ENCODE measurements around the gene TBC1D24. TPM values are rescaled to one million over a fixed set of nuclear protein-coding genes. Genes with fewer than 3 reads are reported as not detected.

Gene TBC1D24
- total and polyA plus RNA-seq, 9 of the 15 experiments (the other 6 are each of a cell fraction or from before 2014, with no cell fraction given) = 1.7 to 22.6 (median 7.2) TPM

DNA sequence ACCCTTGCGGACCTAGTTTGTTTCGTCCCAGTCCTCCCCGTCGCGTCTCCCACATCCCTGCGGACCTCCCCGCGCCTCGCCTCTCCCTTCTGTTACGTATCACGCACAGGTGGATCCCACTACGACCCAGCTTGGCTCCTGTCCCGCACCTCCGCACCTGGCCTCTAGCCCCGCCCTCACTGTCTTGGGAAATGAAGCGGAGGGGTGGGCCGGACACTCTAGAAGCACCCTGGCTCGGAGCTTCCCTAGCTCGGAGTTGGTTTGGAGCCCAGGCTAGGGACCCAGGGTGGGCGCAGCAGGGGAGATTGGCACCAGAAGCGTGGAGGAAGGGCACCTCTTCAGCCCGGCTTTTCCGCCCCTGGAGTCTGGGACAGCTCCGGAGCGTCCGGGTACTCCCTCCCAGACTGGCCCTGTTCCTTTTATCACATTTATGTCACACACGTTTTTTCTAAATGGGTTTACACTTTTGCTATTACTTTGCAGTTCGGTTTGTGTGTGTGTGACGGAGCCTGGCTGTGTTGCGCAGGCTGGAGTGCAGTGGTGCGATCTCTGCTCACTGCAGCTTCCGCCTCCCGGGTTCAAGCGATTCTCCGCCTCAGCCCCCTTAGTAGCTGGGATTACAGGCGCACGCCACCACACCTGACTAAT, 57.7 kb downstream of the TBC1D24 start (continued):
- TF ChIP-seq ZKSCAN8 (CRISPR knock-in tag; IDR thresholded peaks at IDR 0.05) (no peak), HES1 (IDR thresholded peaks at IDR 0.05; ENCODE audit: low read depth) (no peak), ZNF212 (CRISPR knock-in tag; IDR thresholded peaks at IDR 0.05) (no peak), ZNF561 (CRISPR knock-in tag; conservative IDR thresholded peaks at IDR 0.05) (no peak), CEBPB (tag; IDR thresholded peaks at IDR 0.05) (no peak), PTRF (tag; IDR thresholded peaks at IDR 0.05) (no peak), RAD51 (IDR thresholded peaks at IDR 0.05; ENCODE audit: borderline replicate concordance, low read depth) (no peak), TEAD4 (IDR thresholded peaks at IDR 0.05; ENCODE audit: low read length) (no peak), TEAD4 (CRISPR knock-in tag; IDR thresholded peaks at IDR 0.05; ENCODE audit: borderline replicate concordance) (no peak), KLF6 (CRISPR knock-in tag; IDR thresholded peaks at IDR 0.05; ENCODE audit: borderline replicate concordance) (no peak), ZSCAN32 (CRISPR knock-in tag; IDR thresholded peaks at IDR 0.05) (no peak), TCF3 (CRISPR knock-in tag; IDR thresholded peaks at IDR 0.05) (no peak), MXD1 (CRISPR knock-in tag; IDR thresholded peaks at IDR 0.05; ENCODE audit: borderline replicate concordance, poor library complexity, severe bottlenecking) (no peak), HNRNPUL1 (IDR thresholded peaks at IDR 0.05; ENCODE audit: low read length) (no peak), ETV5 (CRISPR knock-in tag; IDR thresholded peaks at IDR 0.05; ENCODE audit: low read depth) (peak; percentile 50; the same call in 1 of the 2 replicates)
- TF ChIP-seq, protein P1, sequence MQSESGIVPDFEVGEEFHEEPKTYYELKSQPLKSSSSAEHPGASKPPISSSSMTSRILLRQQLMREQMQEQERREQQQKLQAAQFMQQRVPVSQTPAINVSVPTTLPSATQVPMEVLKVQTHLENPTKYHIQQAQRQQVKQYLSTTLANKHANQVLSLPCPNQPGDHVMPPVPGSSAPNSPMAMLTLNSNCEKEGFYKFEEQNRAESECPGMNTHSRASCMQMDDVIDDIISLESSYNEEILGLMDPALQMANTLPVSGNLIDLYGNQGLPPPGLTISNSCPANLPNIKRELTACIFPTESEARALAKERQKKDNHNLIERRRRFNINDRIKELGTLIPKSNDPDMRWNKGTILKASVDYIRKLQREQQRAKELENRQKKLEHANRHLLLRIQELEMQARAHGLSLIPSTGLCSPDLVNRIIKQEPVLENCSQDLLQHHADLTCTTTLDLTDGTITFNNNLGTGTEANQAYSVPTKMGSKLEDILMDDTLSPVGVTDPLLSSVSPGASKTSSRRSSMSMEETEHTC (IDR thresholded peaks at IDR 0.05) = no peak
- TF ChIP-seq, protein P2, sequence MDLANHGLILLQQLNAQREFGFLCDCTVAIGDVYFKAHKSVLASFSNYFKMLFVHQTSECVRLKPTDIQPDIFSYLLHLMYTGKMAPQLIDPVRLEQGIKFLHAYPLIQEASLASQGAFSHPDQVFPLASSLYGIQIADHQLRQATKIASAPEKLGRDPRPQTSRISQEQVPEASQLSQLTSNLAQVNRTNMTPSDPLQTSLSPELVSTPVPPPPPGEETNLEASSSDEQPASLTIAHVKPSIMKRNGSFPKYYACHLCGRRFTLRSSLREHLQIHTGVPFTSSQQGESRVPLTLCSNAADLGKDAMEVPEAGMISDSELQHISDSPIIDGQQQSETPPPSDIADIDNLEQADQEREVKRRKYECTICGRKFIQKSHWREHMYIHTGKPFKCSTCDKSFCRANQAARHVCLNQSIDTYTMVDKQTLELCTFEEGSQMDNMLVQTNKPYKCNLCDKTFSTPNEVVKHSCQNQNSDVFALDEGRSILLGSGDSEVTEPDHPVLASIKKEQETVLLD (IDR thresholded peaks at IDR 0.05) = 0 out of 2 replicates have a peak, but pooled peaks have one; percentile 13
- TF ChIP-seq, protein P3, sequence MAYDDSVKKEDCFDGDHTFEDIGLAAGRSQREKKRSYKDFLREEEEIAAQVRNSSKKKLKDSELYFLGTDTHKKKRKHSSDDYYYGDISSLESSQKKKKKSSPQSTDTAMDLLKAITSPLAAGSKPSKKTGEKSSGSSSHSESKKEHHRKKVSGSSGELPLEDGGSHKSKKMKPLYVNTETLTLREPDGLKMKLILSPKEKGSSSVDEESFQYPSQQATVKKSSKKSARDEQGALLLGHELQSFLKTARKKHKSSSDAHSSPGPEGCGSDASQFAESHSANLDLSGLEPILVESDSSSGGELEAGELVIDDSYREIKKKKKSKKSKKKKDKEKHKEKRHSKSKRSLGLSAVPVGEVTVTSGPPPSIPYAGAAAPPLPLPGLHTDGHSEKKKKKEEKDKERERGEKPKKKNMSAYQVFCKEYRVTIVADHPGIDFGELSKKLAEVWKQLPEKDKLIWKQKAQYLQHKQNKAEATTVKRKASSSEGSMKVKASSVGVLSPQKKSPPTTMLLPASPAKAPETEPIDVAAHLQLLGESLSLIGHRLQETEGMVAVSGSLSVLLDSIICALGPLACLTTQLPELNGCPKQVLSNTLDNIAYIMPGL (CRISPR knock-in tag; IDR thresholded peaks at IDR 0.05) = no peak
- TF ChIP-seq, protein P4, sequence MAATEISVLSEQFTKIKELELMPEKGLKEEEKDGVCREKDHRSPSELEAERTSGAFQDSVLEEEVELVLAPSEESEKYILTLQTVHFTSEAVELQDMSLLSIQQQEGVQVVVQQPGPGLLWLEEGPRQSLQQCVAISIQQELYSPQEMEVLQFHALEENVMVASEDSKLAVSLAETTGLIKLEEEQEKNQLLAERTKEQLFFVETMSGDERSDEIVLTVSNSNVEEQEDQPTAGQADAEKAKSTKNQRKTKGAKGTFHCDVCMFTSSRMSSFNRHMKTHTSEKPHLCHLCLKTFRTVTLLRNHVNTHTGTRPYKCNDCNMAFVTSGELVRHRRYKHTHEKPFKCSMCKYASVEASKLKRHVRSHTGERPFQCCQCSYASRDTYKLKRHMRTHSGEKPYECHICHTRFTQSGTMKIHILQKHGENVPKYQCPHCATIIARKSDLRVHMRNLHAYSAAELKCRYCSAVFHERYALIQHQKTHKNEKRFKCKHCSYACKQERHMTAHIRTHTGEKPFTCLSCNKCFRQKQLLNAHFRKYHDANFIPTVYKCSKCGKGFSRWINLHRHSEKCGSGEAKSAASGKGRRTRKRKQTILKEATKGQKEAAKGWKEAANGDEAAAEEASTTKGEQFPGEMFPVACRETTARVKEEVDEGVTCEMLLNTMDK (IDR thresholded peaks at IDR 0.05; ENCODE audit: borderline replicate concordance, insufficient read depth, low read depth, low read length, poor library complexity, severe bottlenecking) = no peak
